ENCODE data around the gene FETUB. TPM values are rescaled to one million over a fixed set of nuclear protein-coding genes. Genes with fewer than 3 reads are reported as not detected.

FETUB gene
- total RNA-seq, 4 donors from 2014 or later: not detected

DNA sequence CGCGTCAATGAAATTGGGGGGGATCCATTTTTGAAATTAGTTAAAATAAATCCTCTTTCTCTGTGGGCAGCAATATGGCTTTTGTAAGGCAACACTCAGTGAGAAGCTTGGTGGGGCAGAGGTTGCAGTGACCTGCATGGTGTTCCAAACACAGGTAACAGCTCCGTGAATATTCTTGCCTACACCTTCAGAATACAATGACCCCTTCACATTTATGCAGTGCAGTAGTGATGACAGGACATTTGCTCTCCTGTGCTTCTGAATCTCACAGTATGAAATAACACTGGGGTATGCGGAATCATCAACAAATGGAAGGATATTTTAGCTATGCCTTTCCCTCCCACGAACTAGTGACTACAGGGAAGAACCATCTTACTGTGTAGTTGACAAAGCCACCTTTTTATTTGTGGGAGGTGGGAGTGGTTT, 20.4 kb upstream of the FETUB start:
- Histone ChIP-seq H3K27ac (no peak overlapping the region), H3K4me1 (peaks cover 3 to 9% of the 10 kb centered on the region in 2 donors), H3K36me3 (no peaks in the 10 kb centered on the region), H3K27me3 (no peaks in the 10 kb centered on the region), H3K4me3 (replicated peaks in 1 of 3) (no peak overlapping the region), H3K9me3 (no peaks in the 10 kb centered on the region)
- intact Hi-C loops (cut with DNase I): loop anchor here (5.0 to 10.0 kb wide), 2 partner anchors 135 to 203 kb away; no protein-coding TSS in a partner anchor
- DNase-seq: no peak
- TF ChIP-seq POLR2A (IDR thresholded peaks at IDR 0.05): no peak
- TF ChIP-seq, protein P1, sequence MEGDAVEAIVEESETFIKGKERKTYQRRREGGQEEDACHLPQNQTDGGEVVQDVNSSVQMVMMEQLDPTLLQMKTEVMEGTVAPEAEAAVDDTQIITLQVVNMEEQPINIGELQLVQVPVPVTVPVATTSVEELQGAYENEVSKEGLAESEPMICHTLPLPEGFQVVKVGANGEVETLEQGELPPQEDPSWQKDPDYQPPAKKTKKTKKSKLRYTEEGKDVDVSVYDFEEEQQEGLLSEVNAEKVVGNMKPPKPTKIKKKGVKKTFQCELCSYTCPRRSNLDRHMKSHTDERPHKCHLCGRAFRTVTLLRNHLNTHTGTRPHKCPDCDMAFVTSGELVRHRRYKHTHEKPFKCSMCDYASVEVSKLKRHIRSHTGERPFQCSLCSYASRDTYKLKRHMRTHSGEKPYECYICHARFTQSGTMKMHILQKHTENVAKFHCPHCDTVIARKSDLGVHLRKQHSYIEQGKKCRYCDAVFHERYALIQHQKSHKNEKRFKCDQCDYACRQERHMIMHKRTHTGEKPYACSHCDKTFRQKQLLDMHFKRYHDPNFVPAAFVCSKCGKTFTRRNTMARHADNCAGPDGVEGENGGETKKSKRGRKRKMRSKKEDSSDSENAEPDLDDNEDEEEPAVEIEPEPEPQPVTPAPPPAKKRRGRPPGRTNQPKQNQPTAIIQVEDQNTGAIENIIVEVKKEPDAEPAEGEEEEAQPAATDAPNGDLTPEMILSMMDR (IDR thresholded peaks at IDR 0.05): no peak
- WGBS, 2 donors: 89 to 94% methylated on average over 5 of the region's 5 CpGs

DNA sequence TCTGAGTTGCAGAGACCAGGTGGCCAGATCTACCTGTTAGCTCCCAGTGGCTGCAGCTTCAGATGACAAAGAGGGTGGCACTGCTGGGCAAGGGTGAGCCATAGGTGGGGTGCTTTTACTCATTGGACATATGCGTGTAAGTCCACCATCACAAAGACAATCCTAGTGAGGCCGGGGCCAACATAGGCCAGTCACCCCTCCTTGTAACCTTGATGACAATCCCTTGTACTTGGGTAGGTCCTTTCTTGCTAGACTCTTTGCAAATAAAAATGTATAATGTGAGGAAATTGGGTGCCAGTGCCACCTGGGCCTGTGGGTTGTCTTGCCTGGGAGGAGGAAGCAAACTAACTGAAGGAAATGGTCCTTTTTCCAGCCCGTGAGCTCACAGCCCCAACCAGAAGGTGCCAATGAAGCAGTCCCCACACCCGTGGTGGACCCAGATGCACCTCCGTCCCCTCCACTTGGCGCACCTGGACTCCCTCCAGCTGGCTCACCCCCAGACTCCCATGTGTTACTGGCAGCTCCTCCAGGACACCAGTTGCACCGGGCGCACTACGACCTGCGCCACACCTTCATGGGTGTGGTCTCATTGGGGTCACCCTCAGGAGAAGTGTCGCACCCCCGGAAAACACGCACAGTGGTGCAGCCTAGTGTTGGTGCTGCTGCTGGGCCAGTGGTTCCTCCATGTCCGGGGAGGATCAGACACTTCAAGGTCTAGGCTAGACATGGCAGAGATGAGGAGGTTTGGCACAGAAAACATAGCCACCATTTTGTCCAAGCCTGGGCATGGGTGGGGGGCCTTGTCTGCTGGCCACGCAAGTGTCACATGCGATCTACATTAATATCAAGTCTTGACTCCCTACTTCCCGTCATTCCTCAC, 19.7 kb upstream of the FETUB start:
- no peaks in the 10 kb centered on the region for H3K36me3 ChIP-seq
- 88 to 92% methylated on average over 11 to 16 of the region's 17 CpGs for WGBS, 2 donors
- H3K9me3 ChIP-seq: no peaks in the 10 kb centered on the region
- peaks cover 3 to 9% of the 10 kb centered on the region in 2 donors for H3K4me1 ChIP-seq
- no peak for TF ChIP-seq POLR2A (IDR thresholded peaks at IDR 0.05)
- TF ChIP-seq, protein P1 (IDR thresholded peaks at IDR 0.05): no peak
- intact Hi-C loops (cut with DNase I): no loop called here
- no peaks in the 10 kb centered on the region for H3K27me3 ChIP-seq
- H3K4me3 ChIP-seq (replicated peaks in 1 of 3): no peak overlapping the region
- DNase-seq: no peak
- no peak overlapping the region for H3K27ac ChIP-seq

DNA sequence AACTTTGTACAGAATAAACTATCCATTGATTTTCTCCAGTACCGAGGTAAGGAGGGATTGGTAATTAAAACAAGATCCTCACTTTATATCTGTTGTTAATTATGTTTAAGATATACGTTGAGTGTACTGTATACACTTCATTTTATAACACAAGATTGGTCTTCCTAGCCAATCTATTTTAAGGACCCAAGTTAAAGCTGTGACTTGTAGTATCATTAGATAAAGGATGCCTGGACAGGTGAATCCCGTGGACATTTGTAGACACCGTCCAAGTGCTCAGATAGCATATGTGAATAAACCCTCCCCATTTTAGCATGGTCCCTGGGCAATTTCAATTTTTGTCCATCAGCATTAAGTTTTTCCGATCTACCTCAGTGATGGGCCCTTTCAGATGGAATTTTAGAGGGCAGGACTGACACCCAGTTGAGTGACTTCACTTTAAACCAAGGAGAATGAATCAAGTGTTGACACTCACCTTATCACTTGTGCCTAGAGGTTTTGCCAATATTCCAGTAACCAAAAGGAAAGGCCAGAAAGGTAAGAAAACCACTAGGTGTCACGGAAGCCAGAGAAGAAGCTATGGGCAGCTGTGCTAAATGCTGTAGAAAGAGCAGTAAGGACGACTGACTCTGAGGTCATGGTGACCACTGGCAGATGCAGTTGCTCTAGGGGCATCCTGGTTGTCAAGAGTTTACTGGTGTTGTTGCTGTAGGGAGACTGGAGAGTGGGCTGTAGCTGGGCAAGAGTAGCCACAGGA, 18.1 kb upstream of the FETUB start:
- H3K27ac ChIP-seq: no peak overlapping the region
- TF ChIP-seq POLR2A (IDR thresholded peaks at IDR 0.05): no peak
- TF ChIP-seq, protein P1 (IDR thresholded peaks at IDR 0.05): no peak
- no peak overlapping the region for H3K4me3 ChIP-seq (replicated peaks in 1 of 3)
- H3K9me3 ChIP-seq: no peaks in the 10 kb centered on the region
- DNase-seq: no peak
- peaks cover 3 to 5% of the 10 kb centered on the region in 2 donors for H3K4me1 ChIP-seq
- no peaks in the 10 kb centered on the region for H3K36me3 ChIP-seq
- 79 to 89% methylated on average over 7 of the region's 7 CpGs for WGBS, 2 donors
- intact Hi-C loops (cut with DNase I): no loop called here
- no peaks in the 10 kb centered on the region for H3K27me3 ChIP-seq

DNA sequence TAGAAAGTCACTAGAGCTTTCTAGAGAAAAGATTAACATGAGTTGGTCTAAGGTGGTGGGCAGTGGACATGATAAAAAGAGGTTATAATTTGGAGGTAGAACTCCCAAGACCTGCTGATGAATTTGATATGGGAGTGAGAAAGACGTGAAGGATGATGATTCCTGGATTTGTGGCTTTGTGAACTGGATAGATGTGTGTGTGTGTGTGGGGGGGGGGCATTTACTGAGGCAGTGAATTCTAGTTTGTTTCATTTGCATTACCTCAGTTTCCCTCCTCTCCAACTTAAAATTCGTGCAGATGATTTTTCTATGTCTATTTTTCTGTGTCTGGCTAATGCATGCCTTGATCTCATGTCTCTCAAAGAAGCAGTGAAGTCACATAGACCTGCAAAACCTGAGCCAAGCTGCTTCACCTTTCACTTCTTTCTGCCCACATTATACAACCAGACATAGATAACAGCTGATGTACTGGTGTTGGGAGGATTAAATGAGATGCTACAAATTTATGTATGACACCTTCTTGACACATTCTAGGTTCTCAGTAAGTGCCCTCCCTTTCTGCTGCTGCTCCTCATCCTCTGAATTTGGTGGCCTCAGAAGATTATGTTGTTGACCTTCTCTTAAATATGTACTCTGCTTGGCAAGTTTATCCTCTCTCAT, 17.4 kb upstream of the FETUB start:
- no peak overlapping the region for H3K4me3 ChIP-seq (replicated peaks in 1 of 3)
- H3K36me3 ChIP-seq: no peaks in the 10 kb centered on the region
- 49 to 62% methylated on average over 2 of the region's 2 CpGs for WGBS, 2 donors
- intact Hi-C loops (cut with DNase I): no loop called here
- no peaks in the 10 kb centered on the region for H3K27me3 ChIP-seq
- H3K27ac ChIP-seq: no peak overlapping the region
- no peaks in the 10 kb centered on the region for H3K9me3 ChIP-seq
- TF ChIP-seq POLR2A (IDR thresholded peaks at IDR 0.05): no peak
- TF ChIP-seq, protein P1 (IDR thresholded peaks at IDR 0.05): no peak
- no peak for DNase-seq
- no peaks in the 10 kb centered on the region for H3K4me1 ChIP-seq

Measured in thyroid gland (tissue), 4 donors.